Coronary artery (tissue), 2 donors: ENCODE results near the gene NDST4.

ENCODE experiments used
- DNase-seq: peaks from one replicate; pipeline ENCODE4 v3.0.0-alpha.2; 2017; ENCODE audit warnings: low spot score
- H3K27ac ChIP-seq, 2 donors: fragments of 200-600 bp; sonication (generic); one replicate each; pipeline ENCODE4 v1.5.1; 2016 to 2019
- H3K4me3 ChIP-seq: fragments of 200-600 bp; sonication (generic); 2 replicates; pipeline ENCODE4 v1.5.1; 2016; ENCODE audit warnings: mild to moderate bottlenecking, moderate library complexity
- TF ChIP-seq, protein P1 (sequence below): fragments of 200-600 bp; sonication (generic); IDR thresholded peaks from one replicate; pipeline ENCODE4 v1.5.1; 2019; ENCODE audit warnings: antibody characterized with exemption

Gene NDST4

GRCh38 chr4:114921790-114922591 lies 191.4 kb downstream of the NDST4 start:
- no peak overlapping the region for H3K4me3 ChIP-seq
- DNase-seq, result no peak
- H3K27ac ChIP-seq, result no peak overlapping the region
- TF ChIP-seq, protein P1, sequence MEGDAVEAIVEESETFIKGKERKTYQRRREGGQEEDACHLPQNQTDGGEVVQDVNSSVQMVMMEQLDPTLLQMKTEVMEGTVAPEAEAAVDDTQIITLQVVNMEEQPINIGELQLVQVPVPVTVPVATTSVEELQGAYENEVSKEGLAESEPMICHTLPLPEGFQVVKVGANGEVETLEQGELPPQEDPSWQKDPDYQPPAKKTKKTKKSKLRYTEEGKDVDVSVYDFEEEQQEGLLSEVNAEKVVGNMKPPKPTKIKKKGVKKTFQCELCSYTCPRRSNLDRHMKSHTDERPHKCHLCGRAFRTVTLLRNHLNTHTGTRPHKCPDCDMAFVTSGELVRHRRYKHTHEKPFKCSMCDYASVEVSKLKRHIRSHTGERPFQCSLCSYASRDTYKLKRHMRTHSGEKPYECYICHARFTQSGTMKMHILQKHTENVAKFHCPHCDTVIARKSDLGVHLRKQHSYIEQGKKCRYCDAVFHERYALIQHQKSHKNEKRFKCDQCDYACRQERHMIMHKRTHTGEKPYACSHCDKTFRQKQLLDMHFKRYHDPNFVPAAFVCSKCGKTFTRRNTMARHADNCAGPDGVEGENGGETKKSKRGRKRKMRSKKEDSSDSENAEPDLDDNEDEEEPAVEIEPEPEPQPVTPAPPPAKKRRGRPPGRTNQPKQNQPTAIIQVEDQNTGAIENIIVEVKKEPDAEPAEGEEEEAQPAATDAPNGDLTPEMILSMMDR, result no peak

GRCh38 chr4:114921191-114921590 lies 192.2 kb downstream of the NDST4 start:
- DNase-seq, result no peak
- TF ChIP-seq, protein P1, result no peak
- Histone ChIP-seq H3K4me3 (no peak overlapping the region), H3K27ac (no peak overlapping the region)

DNA sequence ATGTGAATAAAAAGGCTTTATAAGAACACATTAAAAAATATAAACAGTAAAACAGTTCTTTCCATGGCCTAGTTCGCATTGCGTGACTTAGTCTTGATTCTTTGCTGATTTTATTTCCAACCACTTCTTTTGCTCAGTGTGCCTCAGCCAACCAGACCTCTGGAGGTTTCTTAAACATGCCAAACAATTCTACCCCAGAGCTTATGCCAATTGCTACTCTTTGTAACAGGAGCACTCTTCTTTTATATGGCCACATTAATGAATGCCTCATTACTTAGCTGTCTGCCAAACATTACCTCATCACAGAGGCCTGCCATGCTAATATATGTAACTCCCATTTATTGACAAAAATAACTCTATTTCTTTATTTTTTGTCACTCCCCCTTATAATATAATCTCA lies 202.3 kb downstream of the NDST4 start:
- Histone ChIP-seq H3K4me3 (no peak overlapping the region), H3K27ac (no peak overlapping the region)
- TF ChIP-seq, protein P1, result no peak
- no peak for DNase-seq

DNA sequence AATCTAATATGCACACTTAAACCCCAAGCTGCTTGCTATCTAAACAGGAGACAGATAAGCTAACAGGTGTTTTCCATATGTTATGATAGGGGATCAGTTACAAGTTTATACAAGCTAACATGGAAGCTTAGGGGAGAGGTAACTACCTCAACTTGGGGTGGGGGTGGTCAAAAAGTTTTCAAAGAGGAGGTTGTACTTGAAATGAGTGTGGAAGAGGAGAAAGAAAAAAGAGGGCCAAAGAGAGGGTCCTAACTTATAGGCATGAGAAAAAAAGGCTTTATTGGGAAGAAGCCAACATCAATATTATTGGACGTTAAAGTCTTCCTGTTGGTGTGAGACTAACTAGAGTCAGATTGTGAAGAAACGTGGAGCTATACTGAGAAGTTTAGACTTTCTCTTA lies 205.9 kb downstream of the NDST4 start:
- no peak for DNase-seq
- H3K27ac ChIP-seq, result no peak overlapping the region
- H3K4me3 ChIP-seq, result no peak overlapping the region
- TF ChIP-seq, protein P1, result no peak

DNA sequence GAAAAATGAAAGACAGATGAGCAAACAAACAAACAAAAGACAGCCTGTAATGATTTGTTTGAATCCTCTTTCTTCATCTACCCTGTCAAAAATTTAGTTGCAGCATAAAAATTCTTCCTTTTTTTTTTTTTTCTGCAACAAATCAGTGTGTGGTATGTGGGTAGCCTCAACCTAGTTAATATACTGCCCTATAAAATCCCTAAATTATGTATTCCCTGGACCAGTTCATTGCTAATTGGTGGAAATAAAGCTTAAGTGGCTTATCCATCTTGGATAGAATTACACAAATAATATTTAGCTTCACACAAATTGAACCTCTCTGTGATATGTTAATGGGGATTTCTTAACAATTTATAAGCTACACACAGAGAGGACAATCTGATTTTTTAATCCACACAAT lies 208.4 kb downstream of the NDST4 start:
- no peak overlapping the region for H3K4me3 ChIP-seq
- TF ChIP-seq, protein P1, result no peak
- H3K27ac ChIP-seq, result no peak overlapping the region
- DNase-seq, result no peak

- TF ChIP-seq, protein P1, result no peak
- no peak overlapping the region for H3K27ac ChIP-seq
- DNase-seq, result no peak
Observed at GRCh38 chr4:114900934-114901333, 212.5 kb downstream of the NDST4 start.

GRCh38 chr4:114890773-114891172 lies 222.6 kb downstream of the NDST4 start:
- Histone ChIP-seq H3K4me3 (no peak overlapping the region), H3K27ac (no peak overlapping the region)
- TF ChIP-seq, protein P1, result no peak
- no peak for DNase-seq

More at GRCh38 chr4:114900934-114901333, 212.5 kb downstream of the NDST4 start:
- H3K4me3 ChIP-seq, result no peak overlapping the region
